Activated naive CD8-positive, alpha-beta T cell treated with anti-CD3 and anti-CD28 coated beads, Interleukin-2, amount 10 ng/mL, durations not matched to agents 7 days and 5 days (primary cell): ENCODE results near the gene BRSK1. TPM values are rescaled to one million over a fixed set of nuclear protein-coding genes. Genes with fewer than 3 reads are reported as not detected.

Source experiments
- ATAC-seq: fragments of 150-1000 bp; cut with Tn5 transposase; one replicate; pipeline ENCODE4 v1.10.0; 2021; ENCODE audit warnings: low read depth, moderate library complexity
- POLR2A ChIA-PET: fragments of 350-600 bp; sonication (Branson Sonifier 250); formaldehyde crosslinking; loops from one replicate; lab custom pipeline; 2021; ENCODE audit warnings: antibody characterized with exemption; lab: Charles Lee
- DNase-seq: peaks from one replicate; pipeline ENCODE4 v3.0.0; 2021
- H3K27ac Mint-ChIP-seq: one replicate; pipeline ENCODE4 v1.8.0; 2022; ENCODE audit warnings: mild to moderate bottlenecking, mixed read lengths
- H3K27me3 Mint-ChIP-seq: one replicate; pipeline ENCODE4 v1.8.0; 2022; ENCODE audit warnings: mild to moderate bottlenecking, moderate library complexity, mixed read lengths
- H3K36me3 Mint-ChIP-seq: one replicate; pipeline ENCODE4 v1.8.0; 2021; ENCODE audit warnings: mild to moderate bottlenecking, mixed read lengths
- H3K4me1 Mint-ChIP-seq: one replicate; pipeline ENCODE4 v1.8.0; 2021; ENCODE audit warnings: mixed read lengths
- H3K4me3 Mint-ChIP-seq: one replicate; pipeline ENCODE4 v1.8.0; 2022; ENCODE audit warnings: mild to moderate bottlenecking, moderate library complexity, mixed read lengths
- H3K9me3 Mint-ChIP-seq: one replicate; pipeline ENCODE4 v1.8.0; 2021; ENCODE audit warnings: mixed read lengths
- total RNA-seq, 2 experiments: library from RNA; stranded (reverse); gene quantifications; one replicate each; pipeline ENCODE4 v1.2.3, GENCODE V29; 2021

Gene BRSK1
- total RNA-seq, 2 experiments from 2014 or later, result 9.0 TPM

DNA sequence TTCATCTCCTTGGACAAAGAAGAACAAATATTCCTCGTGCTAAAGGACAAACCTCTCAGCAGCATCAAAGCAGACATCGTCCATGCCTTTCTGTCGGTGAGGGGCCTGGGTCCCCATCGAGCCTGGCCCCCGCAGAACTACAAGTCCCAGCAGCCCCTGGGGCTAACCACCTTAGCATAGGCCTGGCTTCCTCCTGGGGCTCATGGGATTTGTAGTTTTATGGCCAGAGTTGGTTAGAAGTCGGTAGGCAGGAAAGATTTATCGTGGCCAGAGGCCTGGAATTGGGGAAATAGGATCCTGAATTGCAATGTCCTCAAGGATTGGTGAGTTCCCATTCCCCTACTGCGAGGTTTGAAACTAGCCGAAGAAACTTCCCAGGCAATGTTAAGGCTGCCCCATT lies 21.7 kb downstream of the BRSK1 start:
- DNase-seq (peak; percentile 52), ATAC-seq (peak; percentile 44)
- Mint-ChIP-seq H3K9me3 (no peaks in the 10 kb centered on the region), H3K4me3 (no peak overlapping the region), H3K4me1 (peaks cover 8% of the 10 kb centered on the region), H3K27ac (no peak overlapping the region), H3K27me3 (no peaks in the 10 kb centered on the region), H3K36me3 (peaks cover 7% of the 10 kb centered on the region)
- POLR2A ChIA-PET, result interaction anchor here (1.1 to 1.5 kb wide), 3 partner anchors 33 to 82 kb away, joined by 3 to 5 read pairs (median 4); partner anchors contain the start of genes KMT5C and TMEM238

DNA sequence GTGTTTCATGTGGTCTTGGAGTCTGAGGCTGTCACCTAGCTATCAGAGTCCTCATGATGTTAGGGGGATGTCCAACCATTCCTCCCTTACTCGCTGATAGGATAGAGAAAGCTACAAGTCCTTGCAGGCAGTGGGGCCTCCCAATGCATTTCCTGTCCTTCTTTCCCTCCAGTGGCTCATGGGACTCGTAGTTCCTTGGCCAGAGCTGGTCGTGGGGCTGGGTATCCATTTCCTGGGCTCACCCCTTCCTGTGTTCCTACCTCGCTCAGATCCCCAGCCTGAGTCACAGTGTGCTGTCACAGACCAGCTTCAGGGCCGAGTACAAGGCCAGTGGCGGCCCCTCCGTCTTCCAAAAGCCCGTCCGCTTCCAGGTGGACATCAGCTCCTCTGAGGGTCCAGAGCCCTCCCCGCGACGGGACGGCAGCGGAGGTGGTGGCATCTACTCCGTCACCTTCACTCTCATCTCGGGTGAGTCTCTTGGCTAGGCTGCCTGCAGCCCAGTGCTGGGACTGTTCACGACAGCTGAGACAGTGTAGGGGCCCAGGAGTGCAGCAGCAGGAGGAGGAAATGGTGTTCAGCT lies 22.3 kb downstream of the BRSK1 start:
- H3K27ac Mint-ChIP-seq, result no peak overlapping the region
- DNase-seq (no peak), ATAC-seq (no peak)
- H3K4me3 Mint-ChIP-seq, result no peak overlapping the region
- no peaks in the 10 kb centered on the region for H3K27me3 Mint-ChIP-seq
- peaks cover 8% of the 10 kb centered on the region for H3K4me1 Mint-ChIP-seq
- H3K36me3 Mint-ChIP-seq, result peaks cover 7% of the 10 kb centered on the region
- no peaks in the 10 kb centered on the region for H3K9me3 Mint-ChIP-seq
- POLR2A ChIA-PET, result interaction anchor here (1.1 to 1.5 kb wide), 4 partner anchors 33 to 101 kb away, joined by 3 to 5 read pairs (median 4); partner anchors contain the start of genes KMT5C, TMEM238 and UBE2S

DNA sequence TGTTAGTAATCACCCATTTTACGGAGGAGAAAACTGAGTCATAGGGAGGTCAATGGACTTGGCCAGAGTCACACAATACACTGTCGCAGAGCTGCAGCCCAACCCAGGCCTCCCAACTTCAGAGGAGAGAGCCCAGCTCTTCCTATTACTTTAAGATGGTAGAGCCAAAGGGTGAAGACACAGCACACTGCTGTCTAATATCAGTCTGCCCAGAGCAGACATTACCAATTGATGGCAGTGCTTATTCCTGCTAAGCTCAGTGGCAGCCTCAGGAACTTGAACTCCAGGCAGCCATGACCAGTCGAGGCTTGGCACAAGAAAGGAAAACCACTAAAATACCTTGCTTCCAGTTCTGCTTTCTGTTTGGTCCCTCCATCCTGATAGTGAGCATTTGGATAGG lies 22.9 kb downstream of the BRSK1 start:
- POLR2A ChIA-PET, result interaction anchor here (1.2 kb wide), 1 partner anchor 101 kb away, joined by 4 read pairs; the partner anchor contains the start of gene UBE2S
- Mint-ChIP-seq H3K4me1 (peaks cover 8% of the 10 kb centered on the region), H3K36me3 (peaks cover 7% of the 10 kb centered on the region), H3K4me3 (no peak overlapping the region), H3K9me3 (no peaks in the 10 kb centered on the region), H3K27ac (no peak overlapping the region), H3K27me3 (no peaks in the 10 kb centered on the region)
- DNase-seq, result no peak
- ATAC-seq, result no peak

DNA sequence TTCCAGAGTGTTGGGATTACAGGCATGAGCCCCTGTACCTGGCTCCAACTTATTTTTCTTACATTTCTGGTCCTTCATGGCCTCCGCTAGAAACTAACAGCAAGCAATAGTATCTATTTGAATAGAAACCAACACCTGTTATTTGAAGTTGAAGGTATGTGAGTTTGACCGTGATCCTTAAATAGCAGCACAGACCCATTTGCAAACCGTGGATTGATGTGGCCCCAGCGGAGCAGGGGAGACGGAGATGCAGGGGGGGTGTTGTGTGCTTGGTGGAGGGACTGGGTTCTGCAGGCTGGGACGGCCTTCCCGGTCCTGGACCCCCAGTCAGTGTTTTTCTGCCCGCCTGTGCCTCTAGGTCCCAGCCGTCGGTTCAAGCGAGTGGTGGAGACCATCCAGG lies 24.5 kb downstream of the BRSK1 start:
- peaks cover 5% of the 10 kb centered on the region for H3K4me1 Mint-ChIP-seq
- peaks cover 5% of the 10 kb centered on the region for H3K36me3 Mint-ChIP-seq
- no peaks in the 10 kb centered on the region for H3K27me3 Mint-ChIP-seq
- POLR2A ChIA-PET, result interaction anchor here (0.6 kb wide), 1 partner anchor 51 kb away, joined by 5 read pairs; no protein-coding TSS in a partner anchor
- H3K27ac Mint-ChIP-seq, result no peak overlapping the region
- H3K4me3 Mint-ChIP-seq, result no peak overlapping the region
- no peak for DNase-seq
- no peak for ATAC-seq
- no peaks in the 10 kb centered on the region for H3K9me3 Mint-ChIP-seq

DNA sequence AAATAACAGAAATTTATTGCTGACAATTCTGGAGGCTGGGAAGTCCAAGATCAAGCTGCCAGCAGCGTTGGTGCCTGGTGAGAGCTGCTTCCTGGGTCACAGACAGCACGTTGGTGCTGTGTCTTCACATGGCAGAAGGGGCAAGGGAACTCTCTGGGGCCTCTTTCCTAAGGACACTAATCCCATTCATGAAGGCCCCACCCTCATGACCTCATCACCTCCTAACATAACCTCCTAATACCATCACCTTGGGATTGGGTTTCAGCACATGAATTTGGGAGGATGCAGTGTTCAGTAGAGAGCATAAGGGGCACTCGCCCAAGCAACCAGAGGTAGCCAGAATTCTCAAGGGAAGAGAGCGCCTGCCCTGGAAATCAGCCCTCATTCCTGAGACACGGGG lies 25.7 kb downstream of the BRSK1 start:
- Mint-ChIP-seq H3K4me3 (no peak overlapping the region), H3K4me1 (peaks cover 5% of the 10 kb centered on the region), H3K36me3 (peaks cover 5% of the 10 kb centered on the region), H3K27me3 (no peaks in the 10 kb centered on the region), H3K27ac (no peak overlapping the region), H3K9me3 (no peaks in the 10 kb centered on the region)
- DNase-seq, result no peak
- no peak for ATAC-seq
- POLR2A ChIA-PET, result no interaction called here

DNA sequence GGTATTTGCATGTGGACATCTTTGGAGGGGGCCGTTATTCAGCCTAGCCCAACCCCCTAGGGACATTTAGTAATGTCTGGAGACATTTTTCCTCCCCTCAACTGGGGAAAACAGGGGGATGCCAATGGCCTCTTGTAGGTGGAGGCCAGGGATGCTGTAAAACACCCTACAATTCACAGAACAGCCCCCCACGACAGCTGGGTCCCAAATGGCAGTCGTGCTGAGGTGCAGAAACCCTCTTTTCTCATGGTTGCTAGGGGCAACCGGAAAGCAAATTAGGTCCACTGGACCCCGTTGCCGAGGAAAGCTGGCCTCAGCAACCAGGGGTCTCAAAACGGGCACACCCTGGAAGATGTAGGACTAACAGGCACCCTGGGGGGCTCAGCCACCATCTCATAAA lies 26.7 kb downstream of the BRSK1 start:
- Mint-ChIP-seq H3K36me3 (peaks cover 3% of the 10 kb centered on the region), H3K27me3 (no peaks in the 10 kb centered on the region), H3K4me3 (no peak overlapping the region), H3K9me3 (no peaks in the 10 kb centered on the region), H3K27ac (no peak overlapping the region), H3K4me1 (peaks cover 5% of the 10 kb centered on the region)
- DNase-seq (no peak), ATAC-seq (no peak)
- POLR2A ChIA-PET, result no interaction called here

DNA sequence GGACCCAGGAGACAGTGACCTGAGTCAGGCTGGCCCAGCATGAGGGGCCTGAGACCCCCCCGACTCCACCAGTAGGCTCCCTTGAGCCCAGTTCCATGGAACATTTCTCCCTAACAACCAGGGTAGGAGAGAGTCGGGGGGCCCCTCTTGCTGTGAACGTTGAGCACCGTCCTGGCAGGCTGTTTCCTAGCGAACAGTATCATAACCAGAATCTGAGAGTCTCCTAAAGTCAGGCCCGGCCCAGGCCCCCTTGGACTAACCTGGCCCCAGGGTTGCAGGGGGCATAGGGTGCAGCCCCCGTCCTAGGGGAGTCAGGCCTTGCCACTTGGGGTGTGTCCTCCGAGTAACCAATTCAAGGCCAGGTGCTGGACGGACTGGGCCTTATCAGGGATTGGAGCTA lies 27.6 kb downstream of the BRSK1 start:
- Mint-ChIP-seq H3K4me1 (peaks cover 2% of the 10 kb centered on the region), H3K4me3 (no peak overlapping the region), H3K27ac (no peak overlapping the region), H3K36me3 (peaks cover 2% of the 10 kb centered on the region), H3K27me3 (no peaks in the 10 kb centered on the region), H3K9me3 (no peaks in the 10 kb centered on the region)
- POLR2A ChIA-PET, result no interaction called here
- DNase-seq, result no peak
- ATAC-seq, result no peak

DNA sequence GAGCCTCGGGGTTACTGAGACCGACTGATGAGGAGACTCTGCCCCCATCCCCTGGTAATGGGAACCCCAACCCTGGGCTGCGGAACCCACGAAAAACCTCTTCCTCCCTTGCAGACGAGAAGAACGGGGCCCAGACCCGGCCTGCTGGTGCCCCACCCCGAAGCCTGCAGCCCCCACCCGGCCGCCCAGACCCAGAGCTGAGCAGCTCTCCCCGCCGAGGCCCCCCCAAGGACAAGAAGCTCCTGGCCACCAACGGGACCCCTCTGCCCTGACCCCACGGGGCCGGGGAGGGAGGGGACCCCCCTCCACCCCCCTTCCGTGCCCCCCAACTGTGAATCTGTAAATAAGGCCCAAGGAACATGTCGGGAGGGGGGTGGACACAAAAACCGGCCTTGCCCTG lies 28.0 kb downstream of the BRSK1 start:
- DNase-seq (no peak), ATAC-seq (no peak)
- POLR2A ChIA-PET, result interaction anchor here (1.0 kb wide), 1 partner anchor 28 kb away, joined by 4 read pairs; the partner anchor contains the start of gene KMT5C
- Mint-ChIP-seq H3K9me3 (no peaks in the 10 kb centered on the region), H3K4me3 (no peak overlapping the region), H3K27me3 (no peaks in the 10 kb centered on the region), H3K4me1 (peaks cover 2% of the 10 kb centered on the region), H3K36me3 (no peaks in the 10 kb centered on the region), H3K27ac (no peak overlapping the region)

DNA sequence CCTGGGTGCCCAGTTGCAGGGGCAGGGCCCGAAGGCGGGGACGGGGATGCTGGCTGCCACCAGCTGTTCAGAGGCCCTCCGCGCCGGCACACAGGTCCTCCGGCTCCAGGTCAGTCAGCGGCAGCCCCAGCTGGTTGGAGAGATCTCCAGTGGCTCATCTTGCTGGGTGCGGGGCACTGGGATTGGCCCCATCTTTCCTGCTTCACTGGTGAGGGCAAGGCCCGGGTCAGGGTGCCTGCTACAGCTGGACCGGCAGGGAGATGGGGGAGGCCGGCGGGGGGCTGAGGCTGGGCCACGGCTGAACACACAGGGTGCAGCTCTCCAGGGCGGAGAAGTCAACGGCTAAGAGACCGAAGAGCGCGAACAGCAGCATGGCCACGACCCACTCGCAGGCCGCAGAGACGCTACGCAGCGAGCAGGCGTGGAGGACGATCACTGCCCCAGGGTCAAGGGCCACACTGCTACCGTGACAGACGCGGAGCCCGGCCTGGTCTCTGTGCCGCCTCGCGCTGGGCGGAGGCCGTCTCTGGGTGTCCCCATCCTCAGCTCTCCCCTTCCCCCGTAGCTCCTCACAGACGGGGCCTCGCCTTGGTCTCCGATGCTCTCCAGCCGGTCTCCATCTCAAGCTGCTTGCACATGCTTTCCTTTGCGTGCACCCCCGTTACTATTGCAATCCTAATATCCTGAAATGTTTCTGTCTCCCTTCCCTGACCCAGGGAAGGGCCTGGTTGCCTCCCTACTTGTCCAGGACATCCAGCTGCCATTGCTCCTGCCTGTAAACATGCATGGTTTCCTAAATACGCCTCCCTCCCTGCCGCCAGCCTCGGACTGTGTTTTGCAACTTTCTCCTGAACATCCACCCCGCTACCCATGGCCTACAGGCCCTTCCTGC lies 29.1 kb downstream of the BRSK1 start:
- ATAC-seq (no peak), DNase-seq (no peak)
- Mint-ChIP-seq H3K27me3 (no peaks in the 10 kb centered on the region), H3K4me3 (no peak overlapping the region), H3K9me3 (no peaks in the 10 kb centered on the region), H3K36me3 (no peaks in the 10 kb centered on the region), H3K4me1 (peaks cover 2% of the 10 kb centered on the region), H3K27ac (no peak overlapping the region)
- POLR2A ChIA-PET, result interaction anchor here (0.6 to 1.0 kb wide), 2 partner anchors 27 to 65 kb away, joined by 3 to 4 read pairs; partner anchors contain the start of gene KMT5C

DNA sequence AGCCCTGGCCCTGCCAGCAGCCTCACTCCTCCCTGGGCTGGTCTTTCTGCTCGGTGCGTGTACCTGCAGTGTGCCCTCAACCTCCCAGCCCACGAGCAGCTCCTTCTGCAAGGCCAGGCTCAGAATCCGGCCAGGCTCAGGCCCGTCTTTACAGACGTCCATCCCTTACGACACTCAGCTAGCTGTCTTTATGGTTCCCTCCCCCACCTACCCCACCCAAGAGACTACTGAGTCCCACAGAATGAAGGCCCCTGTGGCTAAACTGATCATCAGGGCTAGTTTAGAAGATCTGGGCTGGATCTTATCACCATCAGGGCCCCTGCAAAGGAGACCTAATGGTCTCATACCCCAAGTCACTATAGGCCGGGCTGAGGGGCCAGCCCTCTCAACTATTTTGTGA lies 30.6 kb downstream of the BRSK1 start:
- POLR2A ChIA-PET, result no interaction called here
- DNase-seq, result no peak
- Mint-ChIP-seq H3K36me3 (no peaks in the 10 kb centered on the region), H3K27ac (no peak overlapping the region), H3K4me3 (no peak overlapping the region), H3K27me3 (no peaks in the 10 kb centered on the region), H3K4me1 (peaks cover 2% of the 10 kb centered on the region), H3K9me3 (no peaks in the 10 kb centered on the region)
- ATAC-seq, result no peak

DNA sequence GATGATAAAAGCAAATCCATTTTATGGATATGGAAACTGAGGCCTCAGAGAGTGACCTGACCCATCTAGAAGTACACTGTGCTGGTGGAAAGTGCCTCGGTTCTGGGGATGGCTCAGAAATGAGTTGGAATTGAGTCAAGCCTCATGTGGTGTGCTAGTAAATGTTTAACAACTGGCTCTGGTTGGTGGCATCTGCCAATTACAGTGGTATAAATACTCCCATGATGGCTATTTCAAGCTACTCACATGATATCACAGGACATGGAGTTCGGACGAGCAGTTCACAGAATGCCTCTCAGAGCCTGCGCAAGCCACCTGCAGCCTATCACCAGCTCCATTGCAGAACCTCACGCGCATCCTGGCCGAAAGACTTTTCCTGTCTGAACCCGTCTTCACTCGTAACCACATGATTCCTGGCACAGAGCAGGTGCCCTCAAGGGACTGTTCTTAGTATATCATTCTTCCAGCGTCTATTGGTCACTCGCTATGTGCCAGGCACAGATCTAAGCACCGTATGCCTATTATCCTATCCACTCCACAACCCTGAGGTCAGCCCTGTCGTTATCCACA lies 32.2 kb downstream of the BRSK1 start:
- Mint-ChIP-seq H3K9me3 (no peaks in the 10 kb centered on the region), H3K4me1 (peaks cover 2% of the 10 kb centered on the region), H3K36me3 (no peaks in the 10 kb centered on the region), H3K27ac (no peak overlapping the region), H3K27me3 (peaks cover 3% of the 10 kb centered on the region), H3K4me3 (no peak overlapping the region)
- DNase-seq (no peak), ATAC-seq (no peak)
- POLR2A ChIA-PET, result no interaction called here

DNA sequence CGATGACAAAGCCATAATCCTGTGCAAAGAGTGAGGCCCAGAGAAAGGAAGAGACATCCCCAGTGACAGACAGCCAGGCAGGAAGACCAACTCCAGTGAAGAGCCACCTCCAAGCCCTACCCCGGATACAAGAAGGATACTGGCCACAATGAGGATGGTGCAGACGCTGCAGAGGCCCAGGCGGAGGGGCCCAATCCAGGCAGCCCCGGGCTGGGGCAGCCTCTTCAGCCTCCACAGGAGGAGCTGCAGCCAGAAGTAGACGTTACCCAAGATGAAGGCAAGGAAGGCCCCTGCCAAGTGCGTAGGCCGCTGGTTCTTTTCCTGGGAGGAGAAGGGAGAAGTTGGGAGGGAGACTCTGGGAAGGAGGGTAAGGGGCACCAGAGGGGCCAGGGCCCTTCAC lies 32.8 kb downstream of the BRSK1 start:
- Mint-ChIP-seq H3K27ac (no peak overlapping the region), H3K4me3 (no peak overlapping the region), H3K27me3 (peaks cover 7% of the 10 kb centered on the region), H3K4me1 (peaks cover 5% of the 10 kb centered on the region), H3K9me3 (no peaks in the 10 kb centered on the region), H3K36me3 (no peaks in the 10 kb centered on the region)
- POLR2A ChIA-PET, result no interaction called here
- no peak for DNase-seq
- no peak for ATAC-seq

DNA sequence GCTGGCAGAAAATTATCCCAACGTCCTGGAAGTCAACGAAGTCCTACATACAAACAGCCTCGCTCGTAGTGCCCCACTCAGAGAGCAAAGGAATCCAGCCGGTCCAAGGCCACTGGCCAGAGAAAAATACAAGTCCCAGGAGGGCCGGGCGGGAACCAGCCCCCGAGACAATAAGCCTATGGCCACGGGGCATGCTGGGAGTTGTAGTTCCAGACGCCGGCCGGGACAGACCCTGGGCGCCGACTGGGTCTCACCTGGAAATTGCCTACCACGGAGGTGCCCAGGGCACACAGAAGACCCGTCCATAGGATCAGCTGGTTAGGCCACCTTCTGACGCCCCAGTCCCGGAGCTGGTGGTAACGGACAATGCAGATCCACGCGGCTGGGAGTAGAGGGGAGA lies 36.0 kb downstream of the BRSK1 start:
- Mint-ChIP-seq H3K27ac (no peak overlapping the region), H3K9me3 (no peaks in the 10 kb centered on the region), H3K4me1 (peaks cover 6% of the 10 kb centered on the region), H3K36me3 (no peaks in the 10 kb centered on the region), H3K4me3 (no peak overlapping the region), H3K27me3 (peaks cover 15% of the 10 kb centered on the region)
- DNase-seq (no peak), ATAC-seq (no peak)
- POLR2A ChIA-PET, result no interaction called here
